ENCODE data around the gene COL4A6. TPM values are rescaled to one million over a fixed set of nuclear protein-coding genes. Genes with fewer than 3 reads are reported as not detected.

The COL4A6 gene
- total RNA-seq, 1 experiment from 2014 or later = 2.4 TPM

DNA sequence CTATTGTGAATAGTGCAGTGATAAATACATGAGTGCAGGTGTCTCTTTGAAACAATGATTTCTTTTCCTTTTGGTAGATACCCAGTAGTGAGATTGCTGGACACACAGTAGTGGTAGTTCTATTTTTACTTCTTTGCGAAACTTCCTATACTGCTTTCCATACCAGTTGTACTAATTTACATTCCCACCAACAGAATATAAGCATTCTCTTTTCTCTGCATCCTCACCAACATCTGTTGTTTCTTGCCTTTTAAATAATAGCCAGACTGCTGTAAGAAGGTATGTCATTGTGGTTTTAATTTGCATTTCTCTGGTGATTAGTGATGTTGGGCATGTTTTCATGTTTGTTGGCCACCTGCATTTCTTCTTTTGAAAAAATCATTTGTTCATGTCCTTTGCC lies 105.9 kb downstream of the COL4A6 start:
- no TSS peak for BruUV-seq (replicated peaks)
- no peaks in the 10 kb centered on the region for H3K36me3 ChIP-seq (ENCODE audit: control insufficient read depth in 1 of 2, insufficient read depth in 2 of 2, low read length in 2 of 2)
- no peaks in the 10 kb centered on the region for H3K9me2 ChIP-seq (ENCODE audit: insufficient read depth)
- DNase-seq (ENCODE audit: low read depth, low spot score) (no peak), ATAC-seq (no peak)
- H3K4me3 ChIP-seq (replicated peaks in 1 of 2; ENCODE audit: low read depth in 1 of 2, low read length in 2 of 2) = no peak overlapping the region
- ChIA-PET CTCF (no interaction called here), POLR2A (no interaction called here), RAD21 (ENCODE audit: low non-redundant PET in 1 of 2, low total read pairs in 2 of 2, uncharacterized antibody in 2 of 2, unreplicated experiment in 2 of 2) (no interaction called here)
- H3K27me3 ChIP-seq (ENCODE audit: insufficient read depth, low read length) = no peaks in the 10 kb centered on the region
- H2AFZ ChIP-seq (ENCODE audit: low read depth, low read length, poor library complexity, severe bottlenecking) = no peak overlapping the region
- no peak overlapping the region for H3K4me2 ChIP-seq (ENCODE audit: low read length)
- H3K79me2 ChIP-seq (ENCODE audit: insufficient read depth, low read length) = no peaks in the 10 kb centered on the region
- TF ChIP-seq, protein P1, sequence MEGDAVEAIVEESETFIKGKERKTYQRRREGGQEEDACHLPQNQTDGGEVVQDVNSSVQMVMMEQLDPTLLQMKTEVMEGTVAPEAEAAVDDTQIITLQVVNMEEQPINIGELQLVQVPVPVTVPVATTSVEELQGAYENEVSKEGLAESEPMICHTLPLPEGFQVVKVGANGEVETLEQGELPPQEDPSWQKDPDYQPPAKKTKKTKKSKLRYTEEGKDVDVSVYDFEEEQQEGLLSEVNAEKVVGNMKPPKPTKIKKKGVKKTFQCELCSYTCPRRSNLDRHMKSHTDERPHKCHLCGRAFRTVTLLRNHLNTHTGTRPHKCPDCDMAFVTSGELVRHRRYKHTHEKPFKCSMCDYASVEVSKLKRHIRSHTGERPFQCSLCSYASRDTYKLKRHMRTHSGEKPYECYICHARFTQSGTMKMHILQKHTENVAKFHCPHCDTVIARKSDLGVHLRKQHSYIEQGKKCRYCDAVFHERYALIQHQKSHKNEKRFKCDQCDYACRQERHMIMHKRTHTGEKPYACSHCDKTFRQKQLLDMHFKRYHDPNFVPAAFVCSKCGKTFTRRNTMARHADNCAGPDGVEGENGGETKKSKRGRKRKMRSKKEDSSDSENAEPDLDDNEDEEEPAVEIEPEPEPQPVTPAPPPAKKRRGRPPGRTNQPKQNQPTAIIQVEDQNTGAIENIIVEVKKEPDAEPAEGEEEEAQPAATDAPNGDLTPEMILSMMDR (IDR thresholded peaks at IDR 0.05 in 2 of 3, conservative IDR thresholded peaks at IDR 0.05 in 1 of 3; ENCODE audit: borderline replicate concordance in 1 of 3, insufficient read depth in 1 of 3, low read depth in 2 of 3, low read length in 2 of 3) = no peak
- no peak for TF ChIP-seq FOSL1 (IDR thresholded peaks at IDR 0.05; ENCODE audit: low read depth)
- TF ChIP-seq CBX3 (IDR thresholded peaks at IDR 0.05; ENCODE audit: low read depth) = no peak
- no peak for TF ChIP-seq SIN3A (IDR thresholded peaks at IDR 0.05; ENCODE audit: low read depth)
- TF ChIP-seq YY1 (IDR thresholded peaks at IDR 0.05; ENCODE audit: extremely low read depth, insufficient replicate concordance, low read depth, low read length) = no peak
- TF ChIP-seq EGR1 (IDR thresholded peaks at IDR 0.05; ENCODE audit: low read depth) = no peak
- no peak for TF ChIP-seq POLR2AphosphoS5 (IDR thresholded peaks at IDR 0.05; ENCODE audit: low read depth, low read length)
- TF ChIP-seq, protein P2, sequence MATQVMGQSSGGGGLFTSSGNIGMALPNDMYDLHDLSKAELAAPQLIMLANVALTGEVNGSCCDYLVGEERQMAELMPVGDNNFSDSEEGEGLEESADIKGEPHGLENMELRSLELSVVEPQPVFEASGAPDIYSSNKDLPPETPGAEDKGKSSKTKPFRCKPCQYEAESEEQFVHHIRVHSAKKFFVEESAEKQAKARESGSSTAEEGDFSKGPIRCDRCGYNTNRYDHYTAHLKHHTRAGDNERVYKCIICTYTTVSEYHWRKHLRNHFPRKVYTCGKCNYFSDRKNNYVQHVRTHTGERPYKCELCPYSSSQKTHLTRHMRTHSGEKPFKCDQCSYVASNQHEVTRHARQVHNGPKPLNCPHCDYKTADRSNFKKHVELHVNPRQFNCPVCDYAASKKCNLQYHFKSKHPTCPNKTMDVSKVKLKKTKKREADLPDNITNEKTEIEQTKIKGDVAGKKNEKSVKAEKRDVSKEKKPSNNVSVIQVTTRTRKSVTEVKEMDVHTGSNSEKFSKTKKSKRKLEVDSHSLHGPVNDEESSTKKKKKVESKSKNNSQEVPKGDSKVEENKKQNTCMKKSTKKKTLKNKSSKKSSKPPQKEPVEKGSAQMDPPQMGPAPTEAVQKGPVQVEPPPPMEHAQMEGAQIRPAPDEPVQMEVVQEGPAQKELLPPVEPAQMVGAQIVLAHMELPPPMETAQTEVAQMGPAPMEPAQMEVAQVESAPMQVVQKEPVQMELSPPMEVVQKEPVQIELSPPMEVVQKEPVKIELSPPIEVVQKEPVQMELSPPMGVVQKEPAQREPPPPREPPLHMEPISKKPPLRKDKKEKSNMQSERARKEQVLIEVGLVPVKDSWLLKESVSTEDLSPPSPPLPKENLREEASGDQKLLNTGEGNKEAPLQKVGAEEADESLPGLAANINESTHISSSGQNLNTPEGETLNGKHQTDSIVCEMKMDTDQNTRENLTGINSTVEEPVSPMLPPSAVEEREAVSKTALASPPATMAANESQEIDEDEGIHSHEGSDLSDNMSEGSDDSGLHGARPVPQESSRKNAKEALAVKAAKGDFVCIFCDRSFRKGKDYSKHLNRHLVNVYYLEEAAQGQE (IDR thresholded peaks at IDR 0.05; ENCODE audit: low read depth) = no peak
- TF ChIP-seq SRF (IDR thresholded peaks at IDR 0.05; ENCODE audit: low read depth) = no peak
- intact Hi-C loops (cut with micrococcal nuclease) = no loop called here
- H3K27ac ChIP-seq (ENCODE audit: low read depth, low read length) = no peak overlapping the region
- H3K9me3 ChIP-seq (ENCODE audit: control insufficient read depth in 1 of 2, insufficient read depth in 1 of 2, low read depth in 1 of 2, low read length in 2 of 2) = no peaks in the 10 kb centered on the region
- no peak overlapping the region for H3K9ac ChIP-seq (ENCODE audit: low read length)
- H3K4me1 ChIP-seq (ENCODE audit: control insufficient read depth in 1 of 2, insufficient read depth in 2 of 2, low read length in 2 of 2) = no peaks in the 10 kb centered on the region
- no peaks in the 10 kb centered on the region for H4K20me1 ChIP-seq (ENCODE audit: insufficient read depth)
